Loucy (cell line): ENCODE data around the gene SRC.

Experiments used
- H2AFZ ChIP-seq: fragments of 200-600 bp; sonication (generic); 2 replicates; pipeline ENCODE4 v1.6.0; 2016; ENCODE audit warnings: antibody characterized with exemption, mild to moderate bottlenecking, low read length, moderate library complexity
- H3F3A ChIP-seq: fragments of 200-600 bp; 2 replicates; pipeline ENCODE4 v1.6.0; 2016; ENCODE audit warnings: antibody characterized with exemption, low read depth, mild to moderate bottlenecking
- H3K27me3 ChIP-seq: fragments of 200-600 bp; sonication (generic); 2 replicates; pipeline ENCODE4 v1.6.1; 2014; ENCODE audit warnings: low read length, mild to moderate bottlenecking; ENCODE audit not compliant: insufficient read depth, poor library complexity, severe bottlenecking
- H3K36me3 ChIP-seq: fragments of 200-600 bp; sonication (generic); 2 replicates; pipeline ENCODE4 v1.6.1; 2016; ENCODE audit warnings: low read length; ENCODE audit not compliant: insufficient read depth
- H3K4me1 ChIP-seq: fragments of 200-600 bp; sonication (generic); 2 replicates; pipeline ENCODE4 v1.5.1; 2014; ENCODE audit warnings: low read length, mild to moderate bottlenecking; ENCODE audit not compliant: insufficient read depth, poor library complexity, severe bottlenecking
- H3K4me2 ChIP-seq: fragments of 200-600 bp; sonication (generic); 2 replicates; pipeline ENCODE4 v1.6.0; 2014; ENCODE audit warnings: antibody characterized with exemption, low read length, low read depth, mild to moderate bottlenecking; ENCODE audit not compliant: poor library complexity, severe bottlenecking
- H3K4me3 ChIP-seq: fragments of 200-600 bp; sonication (generic); 2 replicates; pipeline ENCODE4 v1.5.1; 2014; ENCODE audit warnings: low read length, mild to moderate bottlenecking, mixed read lengths; ENCODE audit not compliant: poor library complexity, severe bottlenecking
- H3K79me2 ChIP-seq: fragments of 200-600 bp; sonication (generic); 2 replicates; pipeline ENCODE4 v1.6.1; 2014; ENCODE audit warnings: low read length; ENCODE audit not compliant: insufficient read depth
- H3K9ac ChIP-seq: fragments of 200-600 bp; sonication (generic); 2 replicates; pipeline ENCODE4 v1.6.0; 2014; ENCODE audit warnings: mild to moderate bottlenecking, low read depth, low read length, moderate library complexity; ENCODE audit not compliant: poor library complexity, severe bottlenecking
- H3K9me2 ChIP-seq: fragments of 200-600 bp; sonication (generic); replicated peaks from 2 replicates; pipeline ENCODE4 v1.6.1; 2016; ENCODE audit warnings: low read depth, low read length, mixed read lengths
- H3K9me3 ChIP-seq: fragments of 200-600 bp; sonication (generic); 2 replicates; pipeline ENCODE4 v1.6.1; 2014; ENCODE audit warnings: mild to moderate bottlenecking, antibody characterized with exemption, low read length, low read depth; ENCODE audit not compliant: insufficient read depth
- H4K20me1 ChIP-seq: fragments of 200-600 bp; sonication (generic); 2 replicates; pipeline ENCODE4 v1.6.0; 2014; ENCODE audit warnings: antibody characterized with exemption, low read length, mild to moderate bottlenecking; ENCODE audit not compliant: insufficient read depth, poor library complexity, severe bottlenecking
- EZH2phosphoT487 ChIP-seq: fragments of 200-600 bp; IDR thresholded peaks from 2 replicates; pipeline ENCODE4 v1.6.1; 2018; ENCODE audit warnings: antibody characterized with exemption, mild to moderate bottlenecking, moderate library complexity, borderline replicate concordance
- TF ChIP-seq, protein P1 (sequence below): fragments of 200-600 bp; sonication (generic); conservative IDR thresholded peaks from 2 replicates; pipeline ENCODE4 v1.5.1; 2014; ENCODE audit warnings: mild to moderate bottlenecking, antibody characterized with exemption, low read length

SRC gene

DNA sequence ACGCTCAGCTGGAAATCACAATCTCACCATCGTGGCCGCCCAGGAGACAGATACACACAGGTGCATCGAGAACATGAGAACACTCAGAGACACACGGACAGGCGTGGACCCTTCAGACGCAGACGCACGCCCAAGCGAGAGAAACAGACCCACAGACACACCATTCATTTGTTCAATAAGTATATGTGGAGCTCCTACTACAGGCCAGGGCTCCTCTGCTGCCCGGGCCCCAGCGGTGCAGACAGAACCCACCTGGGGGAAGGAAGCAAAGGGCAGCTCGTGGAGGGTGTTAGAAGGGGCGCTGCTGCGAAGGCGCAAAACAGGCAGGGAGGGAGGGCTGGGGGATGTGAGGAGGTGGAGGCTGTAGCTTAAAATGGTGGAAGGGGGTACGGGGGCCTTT lies 39.2 kb downstream of the SRC start:
- Histone ChIP-seq H3K9me2 (no peaks in the 10 kb centered on the region), H3K4me1 (no peaks in the 10 kb centered on the region), H3K27me3 (no peaks in the 10 kb centered on the region), H3F3A (no peaks in the 10 kb centered on the region), H3K9me3 (no peaks in the 10 kb centered on the region), H4K20me1 (no peaks in the 10 kb centered on the region), H3K4me2 (peak overlapping the region; percentile 24), H3K79me2 (no peaks in the 10 kb centered on the region), H2AFZ (peak overlapping the region; percentile 62; the same call in 1 of the 2 replicates), H3K9ac (no peak overlapping the region), H3K4me3 (no peak overlapping the region), H3K36me3 (no peaks in the 10 kb centered on the region)
- TF ChIP-seq, protein P1, sequence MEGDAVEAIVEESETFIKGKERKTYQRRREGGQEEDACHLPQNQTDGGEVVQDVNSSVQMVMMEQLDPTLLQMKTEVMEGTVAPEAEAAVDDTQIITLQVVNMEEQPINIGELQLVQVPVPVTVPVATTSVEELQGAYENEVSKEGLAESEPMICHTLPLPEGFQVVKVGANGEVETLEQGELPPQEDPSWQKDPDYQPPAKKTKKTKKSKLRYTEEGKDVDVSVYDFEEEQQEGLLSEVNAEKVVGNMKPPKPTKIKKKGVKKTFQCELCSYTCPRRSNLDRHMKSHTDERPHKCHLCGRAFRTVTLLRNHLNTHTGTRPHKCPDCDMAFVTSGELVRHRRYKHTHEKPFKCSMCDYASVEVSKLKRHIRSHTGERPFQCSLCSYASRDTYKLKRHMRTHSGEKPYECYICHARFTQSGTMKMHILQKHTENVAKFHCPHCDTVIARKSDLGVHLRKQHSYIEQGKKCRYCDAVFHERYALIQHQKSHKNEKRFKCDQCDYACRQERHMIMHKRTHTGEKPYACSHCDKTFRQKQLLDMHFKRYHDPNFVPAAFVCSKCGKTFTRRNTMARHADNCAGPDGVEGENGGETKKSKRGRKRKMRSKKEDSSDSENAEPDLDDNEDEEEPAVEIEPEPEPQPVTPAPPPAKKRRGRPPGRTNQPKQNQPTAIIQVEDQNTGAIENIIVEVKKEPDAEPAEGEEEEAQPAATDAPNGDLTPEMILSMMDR, result no peak
- no peak for TF ChIP-seq EZH2phosphoT487

DNA sequence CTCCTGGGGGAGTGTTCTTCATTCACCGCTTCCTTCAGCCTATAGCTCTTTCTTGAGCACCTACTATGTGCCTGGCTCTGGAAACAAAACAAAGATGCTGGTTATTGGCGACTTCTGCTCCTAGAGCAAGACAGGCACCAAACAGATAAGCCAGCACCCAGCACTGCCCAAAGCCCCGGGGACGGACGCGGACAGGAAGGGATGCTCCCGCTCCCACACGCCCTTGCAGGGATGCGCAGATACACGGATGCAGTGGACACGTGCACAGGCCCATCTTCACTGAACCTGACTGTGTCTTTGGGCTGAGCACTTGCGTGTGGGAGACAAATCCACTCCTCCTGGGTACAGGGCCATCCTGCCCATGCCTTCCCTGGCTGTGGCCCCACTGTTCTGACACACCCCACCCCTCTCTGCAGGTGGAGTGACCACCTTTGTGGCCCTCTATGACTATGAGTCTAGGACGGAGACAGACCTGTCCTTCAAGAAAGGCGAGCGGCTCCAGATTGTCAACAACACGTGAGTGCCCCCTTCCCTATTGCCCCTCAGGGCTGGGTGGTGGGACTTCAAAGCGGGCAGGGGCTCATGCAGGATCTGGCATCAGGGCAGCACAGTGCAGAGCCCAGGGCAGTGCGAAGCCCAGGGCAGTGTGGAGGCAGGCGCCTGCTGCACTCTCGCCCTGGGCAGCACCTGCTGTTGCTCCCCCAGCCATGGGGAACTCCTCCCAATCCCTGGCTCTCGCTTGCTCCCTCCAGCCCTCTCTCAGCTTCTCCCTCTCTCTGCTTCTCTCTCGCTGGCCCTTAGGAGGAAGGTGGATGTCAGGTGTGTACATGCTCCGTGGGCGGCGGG lies 39.9 kb downstream of the SRC start:
- H3K4me3 ChIP-seq, result no peak overlapping the region
- no peak overlapping the region for H3K9ac ChIP-seq
- no peaks in the 10 kb centered on the region for H4K20me1 ChIP-seq
- H2AFZ ChIP-seq, result no peak overlapping the region
- H3K4me2 ChIP-seq, result no peak overlapping the region
- no peaks in the 10 kb centered on the region for H3K27me3 ChIP-seq
- H3K9me3 ChIP-seq, result no peaks in the 10 kb centered on the region
- no peaks in the 10 kb centered on the region for H3K36me3 ChIP-seq
- no peaks in the 10 kb centered on the region for H3K79me2 ChIP-seq
- no peak for TF ChIP-seq EZH2phosphoT487
- TF ChIP-seq, protein P1, result no peak
- no peaks in the 10 kb centered on the region for H3F3A ChIP-seq
- no peaks in the 10 kb centered on the region for H3K4me1 ChIP-seq
- no peaks in the 10 kb centered on the region for H3K9me2 ChIP-seq

DNA sequence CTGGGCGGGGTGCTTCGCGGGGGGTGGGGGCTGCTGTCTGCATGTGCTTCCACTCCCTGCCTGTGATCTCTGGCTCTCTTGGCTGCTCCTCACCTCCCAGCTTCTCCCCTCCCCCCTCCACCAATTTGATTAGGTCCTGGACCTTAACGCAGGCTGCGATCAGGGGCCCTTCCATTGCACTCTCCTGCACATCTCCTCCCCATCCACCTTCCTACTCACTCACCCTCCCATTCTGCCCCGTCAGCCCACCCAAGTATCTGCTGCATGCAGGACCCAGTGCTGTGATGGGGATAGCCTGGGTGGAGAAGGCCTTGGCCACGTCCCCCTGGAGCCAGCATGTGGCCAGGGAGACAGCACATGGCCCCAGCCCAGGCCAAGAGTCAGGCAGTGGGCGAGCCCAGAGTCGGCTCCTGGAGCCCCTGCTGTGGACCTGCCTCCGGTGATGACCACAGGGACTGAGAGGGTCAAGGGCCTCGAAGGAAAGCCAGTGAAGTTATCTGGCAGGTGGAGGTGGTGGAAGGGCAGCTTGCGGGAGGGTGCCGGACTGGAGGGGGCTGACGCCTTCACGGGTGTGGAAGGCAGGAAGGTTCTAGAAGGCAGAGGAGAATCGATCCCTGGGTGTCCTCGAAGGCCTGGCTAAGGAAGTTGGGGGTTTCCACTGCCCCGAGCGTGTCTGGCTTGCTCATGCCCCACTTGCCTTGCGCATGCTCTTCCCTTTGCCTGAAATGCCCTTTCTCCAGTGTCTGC lies 40.7 kb downstream of the SRC start:
- Histone ChIP-seq H3K4me2 (no peak overlapping the region), H3K36me3 (no peaks in the 10 kb centered on the region)
- TF ChIP-seq, protein P1, result no peak
- no peak for TF ChIP-seq EZH2phosphoT487

More for the DNA sequence above, 40.7 kb downstream of the SRC start:
- Histone ChIP-seq H2AFZ (no peak overlapping the region), H3K9me3 (no peaks in the 10 kb centered on the region), H3F3A (no peaks in the 10 kb centered on the region), H3K27me3 (no peaks in the 10 kb centered on the region), H3K9ac (no peak overlapping the region), H4K20me1 (no peaks in the 10 kb centered on the region), H3K4me1 (no peaks in the 10 kb centered on the region), H3K4me3 (no peak overlapping the region), H3K9me2 (no peaks in the 10 kb centered on the region), H3K79me2 (no peaks in the 10 kb centered on the region)
